HepG2 (cell line): Measurements from ENCODE around the gene IL4I1. TPM values are rescaled to one million over a fixed set of nuclear protein-coding genes. Genes with fewer than 3 reads are reported as not detected.

Source experiments
- ETV6 ChIP-seq: sonication (generic); formaldehyde crosslinking; conservative IDR thresholded peaks from 2 replicates; pipeline ENCODE4 v1.4.0; 2020; ENCODE audit warnings: missing genetic modification reagents
- GABPB1 ChIP-seq: IDR thresholded peaks from 2 replicates; pipeline ENCODE4 v1.6.1; 2016; ENCODE audit warnings: mild to moderate bottlenecking, missing genetic modification reagents, moderate library complexity, missing compliant biosample characterization
- HDAC6 ChIP-seq: fragments of 200-600 bp; sonication (generic); IDR thresholded peaks from 2 replicates; pipeline ENCODE4 v1.7.0; 2017; ENCODE audit warnings: mild to moderate bottlenecking, antibody characterized with exemption, low read length, low read depth
- HMGA1 ChIP-seq: sonication (generic); formaldehyde crosslinking; conservative IDR thresholded peaks from 2 replicates; pipeline ENCODE4 v1.4.0; 2020; ENCODE audit warnings: missing genetic modification reagents
- KDM5B ChIP-seq: sonication (generic); formaldehyde crosslinking; IDR thresholded peaks from 2 replicates; pipeline ENCODE4 v1.4.0; 2020; ENCODE audit warnings: missing genetic modification reagents, mild to moderate bottlenecking, borderline replicate concordance
- MED1 ChIP-seq: sonication (generic); formaldehyde crosslinking; IDR thresholded peaks from 2 replicates; pipeline ENCODE4 v1.4.0; 2020; ENCODE audit warnings: missing genetic modification reagents
- MEIS1 ChIP-seq: sonication (generic); formaldehyde crosslinking; IDR thresholded peaks from 2 replicates; pipeline ENCODE4 v1.9.0; 2021; ENCODE audit warnings: mild to moderate bottlenecking, missing genetic modification reagents, moderate library complexity, borderline replicate concordance
- MIER2 ChIP-seq: IDR thresholded peaks from 2 replicates; pipeline ENCODE4 v1.6.1; 2016; ENCODE audit warnings: missing biosample characterization, missing genetic modification reagents
- MTF1 ChIP-seq: sonication (generic); formaldehyde crosslinking; IDR thresholded peaks from 2 replicates; pipeline ENCODE4 v1.5.0; 2020; ENCODE audit warnings: missing genetic modification reagents
- NFATC3 ChIP-seq: sonication (generic); formaldehyde crosslinking; IDR thresholded peaks from 2 replicates; pipeline ENCODE4 v1.5.1; 2020; ENCODE audit warnings: mild to moderate bottlenecking, missing genetic modification reagents
- ZMYM3 ChIP-seq: sonication (generic); formaldehyde crosslinking; IDR thresholded peaks from 2 replicates; pipeline ENCODE4 v1.5.1; 2020; ENCODE audit warnings: mild to moderate bottlenecking, missing genetic modification reagents
- ZNF274 ChIP-seq: sonication (generic); formaldehyde crosslinking; IDR thresholded peaks from 2 replicates; pipeline ENCODE4 v1.5.1; 2020; ENCODE audit warnings: mild to moderate bottlenecking, missing genetic modification reagents
- ZNF552 ChIP-seq: sonication (generic); formaldehyde crosslinking; IDR thresholded peaks from 2 replicates; pipeline ENCODE4 v1.9.0; 2022; ENCODE audit warnings: missing genetic modification reagents, mild to moderate bottlenecking, borderline replicate concordance
- ZNF629 ChIP-seq: sonication (generic); formaldehyde crosslinking; conservative IDR thresholded peaks from 2 replicates; pipeline ENCODE4 v1.5.0; 2020; ENCODE audit warnings: missing genetic modification reagents
- polyA plus RNA-seq, 8 experiments: library from polyadenylated mRNA; depleted of rRNA in 3 of 8; stranded (reverse) in 7 of 8; unstranded in 1 of 8; fragments of >200 nt; fragmentation: Illumina TruSeq in 4 of 8; extraction: Trizol in 4 of 8; gene quantifications; 2 replicates each; pipeline versions ENCODE4 v1.2.1 to v1.2.3, GENCODE V29; 2011 to 2016; ENCODE audit warnings: low read depth in 4 of 8, missing spikeins in 1 of 8, mixed read lengths in 1 of 8; ENCODE audit not compliant: insufficient read depth in 1 of 8
- total RNA-seq, 5 experiments: library from RNA; depleted of rRNA; stranded (reverse); fragments of >200 nt; fragmentation: Illumina TruSeq; extraction: Trizol; gene quantifications; 2 replicates each; pipeline ENCODE4 v1.2.3, GENCODE V29; 2016; ENCODE audit warnings: low read depth in 1 of 5
- TF ChIP-seq, protein P1 (sequence below): sonication (generic); formaldehyde crosslinking; conservative IDR thresholded peaks from 2 replicates; pipeline ENCODE4 v1.4.0; 2020; ENCODE audit warnings: mild to moderate bottlenecking, missing genetic modification reagents, moderate library complexity
- TF ChIP-seq, protein P2 (sequence below): IDR thresholded peaks from 2 replicates; pipeline ENCODE4 v1.6.1; 2016; ENCODE audit warnings: mild to moderate bottlenecking, missing biosample characterization, missing genetic modification reagents
- TF ChIP-seq, protein P3 (sequence below): sonication (generic); formaldehyde crosslinking; conservative IDR thresholded peaks from 2 replicates; pipeline ENCODE4 v1.4.0; 2020; ENCODE audit warnings: missing genetic modification reagents
- TF ChIP-seq, protein P4 (sequence below): IDR thresholded peaks from 2 replicates; pipeline ENCODE4 v1.6.1; 2016; ENCODE audit warnings: control low read depth
- TF ChIP-seq, protein P5 (sequence below): IDR thresholded peaks from 2 replicates; pipeline ENCODE4 v1.6.1; 2012; ENCODE audit warnings: low read depth, low read length, improper control_type of control experiment
- TF ChIP-seq, protein P6 (sequence below): sonication (generic); formaldehyde crosslinking; IDR thresholded peaks from 2 replicates; pipeline ENCODE4 v1.4.0; 2020; ENCODE audit warnings: missing genetic modification reagents

The IL4I1 gene
- total and polyA plus RNA-seq, 2 of the 13 experiments (the other 11 are each of a cell fraction or from before 2014, with no cell fraction given): not detected

DNA sequence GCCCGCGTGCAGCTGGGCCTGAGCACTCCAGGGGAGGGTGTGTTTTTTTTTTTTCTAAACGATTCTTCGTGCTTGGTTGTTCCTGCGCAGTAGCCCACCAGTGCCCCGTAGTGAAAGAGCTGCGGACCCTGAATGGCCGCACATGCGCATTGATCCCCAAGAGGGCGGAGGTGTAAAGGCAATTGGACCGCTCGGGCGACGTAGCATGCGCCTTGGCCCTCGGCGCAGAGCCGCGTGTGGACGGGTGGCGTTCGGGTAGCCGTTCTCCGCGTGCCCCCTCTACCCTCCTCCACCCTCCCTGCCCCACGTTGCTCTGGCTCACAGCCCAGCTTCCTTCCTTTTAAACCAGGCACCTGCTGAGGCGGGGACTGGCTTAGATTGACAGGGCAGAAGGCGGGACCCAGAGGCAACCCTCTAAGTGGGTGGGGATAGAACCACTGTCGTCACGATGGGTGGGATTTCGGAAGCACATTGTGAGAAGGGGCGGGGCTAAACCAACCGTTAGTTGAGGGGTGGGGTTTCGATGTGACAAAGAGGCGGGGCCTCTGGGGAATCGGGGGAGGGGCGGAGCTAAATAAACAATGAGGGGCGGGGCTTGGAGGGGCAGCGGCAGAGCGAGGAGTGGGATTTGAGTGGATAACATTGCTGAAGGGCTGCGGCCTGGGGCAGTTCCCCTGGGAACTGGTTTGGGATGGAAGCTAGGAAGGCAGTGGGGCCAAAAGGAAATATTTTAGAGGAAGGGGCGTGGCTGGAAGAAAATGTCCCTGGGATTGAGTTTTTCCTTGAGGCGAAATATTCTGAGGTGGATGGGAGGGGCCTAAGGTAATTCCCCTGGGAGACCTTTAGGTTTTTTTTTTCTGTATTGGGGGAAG is 33.2 kb upstream of the IL4I1 start (continued):
- peak; percentile 86; the same call in 1 of the 2 replicates for TF ChIP-seq ZNF274 (CRISPR knock-in tag)
- TF ChIP-seq, protein P1, sequence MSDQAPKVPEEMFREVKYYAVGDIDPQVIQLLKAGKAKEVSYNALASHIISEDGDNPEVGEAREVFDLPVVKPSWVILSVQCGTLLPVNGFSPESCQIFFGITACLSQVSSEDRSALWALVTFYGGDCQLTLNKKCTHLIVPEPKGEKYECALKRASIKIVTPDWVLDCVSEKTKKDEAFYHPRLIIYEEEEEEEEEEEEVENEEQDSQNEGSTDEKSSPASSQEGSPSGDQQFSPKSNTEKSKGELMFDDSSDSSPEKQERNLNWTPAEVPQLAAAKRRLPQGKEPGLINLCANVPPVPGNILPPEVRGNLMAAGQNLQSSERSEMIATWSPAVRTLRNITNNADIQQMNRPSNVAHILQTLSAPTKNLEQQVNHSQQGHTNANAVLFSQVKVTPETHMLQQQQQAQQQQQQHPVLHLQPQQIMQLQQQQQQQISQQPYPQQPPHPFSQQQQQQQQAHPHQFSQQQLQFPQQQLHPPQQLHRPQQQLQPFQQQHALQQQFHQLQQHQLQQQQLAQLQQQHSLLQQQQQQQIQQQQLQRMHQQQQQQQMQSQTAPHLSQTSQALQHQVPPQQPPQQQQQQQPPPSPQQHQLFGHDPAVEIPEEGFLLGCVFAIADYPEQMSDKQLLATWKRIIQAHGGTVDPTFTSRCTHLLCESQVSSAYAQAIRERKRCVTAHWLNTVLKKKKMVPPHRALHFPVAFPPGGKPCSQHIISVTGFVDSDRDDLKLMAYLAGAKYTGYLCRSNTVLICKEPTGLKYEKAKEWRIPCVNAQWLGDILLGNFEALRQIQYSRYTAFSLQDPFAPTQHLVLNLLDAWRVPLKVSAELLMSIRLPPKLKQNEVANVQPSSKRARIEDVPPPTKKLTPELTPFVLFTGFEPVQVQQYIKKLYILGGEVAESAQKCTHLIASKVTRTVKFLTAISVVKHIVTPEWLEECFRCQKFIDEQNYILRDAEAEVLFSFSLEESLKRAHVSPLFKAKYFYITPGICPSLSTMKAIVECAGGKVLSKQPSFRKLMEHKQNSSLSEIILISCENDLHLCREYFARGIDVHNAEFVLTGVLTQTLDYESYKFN (CRISPR knock-in tag): no peak
- TF ChIP-seq, protein P2, sequence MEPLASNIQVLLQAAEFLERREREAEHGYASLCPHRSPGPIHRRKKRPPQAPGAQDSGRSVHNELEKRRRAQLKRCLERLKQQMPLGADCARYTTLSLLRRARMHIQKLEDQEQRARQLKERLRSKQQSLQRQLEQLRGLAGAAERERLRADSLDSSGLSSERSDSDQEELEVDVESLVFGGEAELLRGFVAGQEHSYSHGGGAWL: peak; percentile 92
- TF ChIP-seq MIER2 (CRISPR knock-in tag): no peak
- TF ChIP-seq KDM5B (CRISPR knock-in tag): peak; percentile 87; the same call in 1 of the 2 replicates
- no peak for TF ChIP-seq ETV6
- TF ChIP-seq, protein P3, sequence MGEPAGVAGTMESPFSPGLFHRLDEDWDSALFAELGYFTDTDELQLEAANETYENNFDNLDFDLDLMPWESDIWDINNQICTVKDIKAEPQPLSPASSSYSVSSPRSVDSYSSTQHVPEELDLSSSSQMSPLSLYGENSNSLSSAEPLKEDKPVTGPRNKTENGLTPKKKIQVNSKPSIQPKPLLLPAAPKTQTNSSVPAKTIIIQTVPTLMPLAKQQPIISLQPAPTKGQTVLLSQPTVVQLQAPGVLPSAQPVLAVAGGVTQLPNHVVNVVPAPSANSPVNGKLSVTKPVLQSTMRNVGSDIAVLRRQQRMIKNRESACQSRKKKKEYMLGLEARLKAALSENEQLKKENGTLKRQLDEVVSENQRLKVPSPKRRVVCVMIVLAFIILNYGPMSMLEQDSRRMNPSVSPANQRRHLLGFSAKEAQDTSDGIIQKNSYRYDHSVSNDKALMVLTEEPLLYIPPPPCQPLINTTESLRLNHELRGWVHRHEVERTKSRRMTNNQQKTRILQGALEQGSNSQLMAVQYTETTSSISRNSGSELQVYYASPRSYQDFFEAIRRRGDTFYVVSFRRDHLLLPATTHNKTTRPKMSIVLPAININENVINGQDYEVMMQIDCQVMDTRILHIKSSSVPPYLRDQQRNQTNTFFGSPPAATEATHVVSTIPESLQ (CRISPR knock-in tag): no peak
- TF ChIP-seq MEIS1 (CRISPR knock-in tag): peak; percentile 34; the same call in 1 of the 2 replicates
- TF ChIP-seq, protein P4, sequence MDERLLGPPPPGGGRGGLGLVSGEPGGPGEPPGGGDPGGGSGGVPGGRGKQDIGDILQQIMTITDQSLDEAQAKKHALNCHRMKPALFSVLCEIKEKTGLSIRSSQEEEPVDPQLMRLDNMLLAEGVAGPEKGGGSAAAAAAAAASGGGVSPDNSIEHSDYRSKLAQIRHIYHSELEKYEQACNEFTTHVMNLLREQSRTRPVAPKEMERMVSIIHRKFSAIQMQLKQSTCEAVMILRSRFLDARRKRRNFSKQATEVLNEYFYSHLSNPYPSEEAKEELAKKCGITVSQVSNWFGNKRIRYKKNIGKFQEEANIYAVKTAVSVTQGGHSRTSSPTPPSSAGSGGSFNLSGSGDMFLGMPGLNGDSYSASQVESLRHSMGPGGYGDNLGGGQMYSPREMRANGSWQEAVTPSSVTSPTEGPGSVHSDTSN (CRISPR knock-in tag): peak; percentile 93
- 0 out of 2 replicates have a peak, but pooled peaks have one; percentile 19 for TF ChIP-seq MTF1 (CRISPR knock-in tag)
- peak; percentile 75 for TF ChIP-seq GABPB1 (CRISPR knock-in tag)
- TF ChIP-seq ZNF629: 0 out of 2 replicates have a peak, but pooled peaks have one; percentile 5
- 0 out of 2 replicates have a peak, but pooled peaks have one; percentile 13 for TF ChIP-seq ZNF552
- TF ChIP-seq, protein P5, sequence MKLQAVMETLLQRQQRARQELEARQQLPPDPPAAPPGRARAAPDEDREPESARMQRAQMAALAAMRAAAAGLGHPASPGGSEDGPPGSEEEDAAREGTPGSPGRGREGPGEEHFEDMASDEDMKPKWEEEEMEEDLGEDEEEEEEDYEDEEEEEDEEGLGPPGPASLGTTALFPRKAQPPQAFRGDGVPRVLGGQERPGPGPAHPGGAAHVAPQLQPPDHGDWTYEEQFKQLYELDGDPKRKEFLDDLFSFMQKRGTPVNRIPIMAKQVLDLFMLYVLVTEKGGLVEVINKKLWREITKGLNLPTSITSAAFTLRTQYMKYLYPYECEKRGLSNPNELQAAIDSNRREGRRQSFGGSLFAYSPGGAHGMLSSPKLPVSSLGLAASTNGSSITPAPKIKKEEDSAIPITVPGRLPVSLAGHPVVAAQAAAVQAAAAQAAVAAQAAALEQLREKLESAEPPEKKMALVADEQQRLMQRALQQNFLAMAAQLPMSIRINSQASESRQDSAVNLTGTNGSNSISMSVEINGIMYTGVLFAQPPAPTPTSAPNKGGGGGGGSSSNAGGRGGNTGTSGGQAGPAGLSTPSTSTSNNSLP: no peak
- 0 out of 2 replicates have a peak, but pooled peaks have one; percentile 37 for TF ChIP-seq ZMYM3 (CRISPR knock-in tag)
- no peak for TF ChIP-seq NFATC3 (CRISPR knock-in tag)
- TF ChIP-seq, protein P6, sequence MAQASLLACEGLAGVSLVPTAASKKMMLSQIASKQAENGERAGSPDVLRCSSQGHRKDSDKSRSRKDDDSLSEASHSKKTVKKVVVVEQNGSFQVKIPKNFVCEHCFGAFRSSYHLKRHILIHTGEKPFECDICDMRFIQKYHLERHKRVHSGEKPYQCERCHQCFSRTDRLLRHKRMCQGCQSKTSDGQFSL (CRISPR knock-in tag): no peak
- TF ChIP-seq HMGA1 (CRISPR knock-in tag): no peak
- no peak for TF ChIP-seq HDAC6
- TF ChIP-seq MED1 (CRISPR knock-in tag): peak; percentile 72; the same call in 1 of the 2 replicates
